Measurements from ENCODE around the gene PVALB. TPM values are rescaled to one million over a fixed set of nuclear protein-coding genes. Genes with fewer than 3 reads are reported as not detected.

PVALB gene
- total and polyA plus RNA-seq, 10 of the 15 experiments (the other 5 are each of a cell fraction or from before 2014, with no cell fraction given): not detected

DNA sequence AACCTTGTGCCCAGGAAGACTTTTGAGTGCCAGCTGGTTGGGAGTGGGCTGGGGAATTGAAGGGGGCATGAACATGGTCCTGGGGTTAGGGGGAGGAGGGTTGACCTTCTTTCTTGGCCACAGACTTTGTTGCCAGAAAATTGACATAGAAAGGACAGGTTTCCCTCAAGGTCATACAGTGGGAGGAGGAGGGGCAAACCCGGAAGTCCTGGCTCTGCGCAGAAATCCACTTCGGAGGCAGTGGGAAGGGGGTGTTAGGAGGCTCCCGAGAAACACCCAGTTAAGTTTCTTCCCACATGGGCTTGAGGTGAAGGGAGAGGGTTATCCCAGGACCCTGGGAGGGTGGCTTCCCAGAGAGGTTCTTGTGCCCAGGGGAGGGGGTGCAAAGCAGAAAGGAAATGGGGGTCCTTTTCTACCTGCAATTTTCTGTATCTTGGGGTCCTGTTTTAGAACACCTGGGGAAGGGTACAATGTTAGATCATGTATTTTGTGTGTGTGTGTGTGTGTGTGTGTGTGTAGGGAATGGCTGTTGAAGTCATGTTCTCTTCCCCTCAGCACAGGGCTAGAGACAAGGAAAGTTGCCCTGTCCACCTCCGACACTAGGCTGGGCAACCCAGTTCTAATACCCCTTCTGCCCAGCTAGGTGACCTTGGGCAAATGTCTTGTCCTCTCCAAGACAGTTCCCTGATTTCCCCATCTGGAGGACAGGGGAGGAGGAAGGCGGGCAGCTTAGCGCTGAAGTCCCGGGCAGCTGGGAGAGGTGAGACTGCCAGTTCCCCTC lies 1.1 kb downstream of the PVALB start:
- H3K36me3 ChIP-seq (ENCODE audit: control insufficient read depth in 2 of 2, insufficient read depth in 2 of 2, low read length in 1 of 2): no peaks in the 10 kb centered on the region
- H3K27ac ChIP-seq (ENCODE audit: control insufficient read depth, insufficient read depth): no peak overlapping the region
- no peaks in the 10 kb centered on the region for H3K4me1 ChIP-seq (ENCODE audit: control insufficient read depth, insufficient read depth, low read length)
- no peak for ATAC-seq
- H3K9me3 ChIP-seq (replicated peaks; ENCODE audit: control insufficient read depth, insufficient read depth, low read length): no peaks in the 10 kb centered on the region
- no peak overlapping the region for H3K4me3 ChIP-seq
- ChIA-PET POLR2A (no interaction called here), CTCF (no interaction called here), RAD21 (ENCODE audit: unreplicated experiment) (no interaction called here), SMC1A (ENCODE audit: uncharacterized antibody, unreplicated experiment) (no interaction called here)
- H2AFZ ChIP-seq (ENCODE audit: control insufficient read depth, low read depth, low read length): no peak overlapping the region
- no TSS peak for BruUV-seq (replicated peaks)
- no peak for FAIRE-seq
- intact Hi-C loops (cut with micrococcal nuclease; ENCODE audit: unreplicated experiment): no loop called here
- H4K20me1 ChIP-seq (ENCODE audit: control insufficient read depth, insufficient read depth): no peaks in the 10 kb centered on the region
- no peak for DNase-seq (ENCODE audit: low read depth, low spot score)
- H3K79me2 ChIP-seq (ENCODE audit: control insufficient read depth, insufficient read depth, low read length): no peaks in the 10 kb centered on the region
- H3K4me2 ChIP-seq (ENCODE audit: control insufficient read depth, insufficient read depth): no peak overlapping the region
- H3K27me3 ChIP-seq (replicated peaks in 1 of 2; ENCODE audit: control insufficient read depth in 2 of 2, insufficient read depth in 2 of 2, low read length in 1 of 2): peaks cover 19 to 23% of the 10 kb centered on the region in 2 experiments
- in situ Hi-C loops (cut with MboI): no loop called here
- no peak overlapping the region for H3K9ac ChIP-seq (ENCODE audit: control insufficient read depth, insufficient read depth, low read length)
- WGBS (ENCODE audit: insufficient coverage, insufficient replicate concordance, low lambda C conversion rate, missing lambda C conversion rate): 34% methylated on average over 8 of the region's 8 CpGs
- TF ChIP-seq, protein P1, sequence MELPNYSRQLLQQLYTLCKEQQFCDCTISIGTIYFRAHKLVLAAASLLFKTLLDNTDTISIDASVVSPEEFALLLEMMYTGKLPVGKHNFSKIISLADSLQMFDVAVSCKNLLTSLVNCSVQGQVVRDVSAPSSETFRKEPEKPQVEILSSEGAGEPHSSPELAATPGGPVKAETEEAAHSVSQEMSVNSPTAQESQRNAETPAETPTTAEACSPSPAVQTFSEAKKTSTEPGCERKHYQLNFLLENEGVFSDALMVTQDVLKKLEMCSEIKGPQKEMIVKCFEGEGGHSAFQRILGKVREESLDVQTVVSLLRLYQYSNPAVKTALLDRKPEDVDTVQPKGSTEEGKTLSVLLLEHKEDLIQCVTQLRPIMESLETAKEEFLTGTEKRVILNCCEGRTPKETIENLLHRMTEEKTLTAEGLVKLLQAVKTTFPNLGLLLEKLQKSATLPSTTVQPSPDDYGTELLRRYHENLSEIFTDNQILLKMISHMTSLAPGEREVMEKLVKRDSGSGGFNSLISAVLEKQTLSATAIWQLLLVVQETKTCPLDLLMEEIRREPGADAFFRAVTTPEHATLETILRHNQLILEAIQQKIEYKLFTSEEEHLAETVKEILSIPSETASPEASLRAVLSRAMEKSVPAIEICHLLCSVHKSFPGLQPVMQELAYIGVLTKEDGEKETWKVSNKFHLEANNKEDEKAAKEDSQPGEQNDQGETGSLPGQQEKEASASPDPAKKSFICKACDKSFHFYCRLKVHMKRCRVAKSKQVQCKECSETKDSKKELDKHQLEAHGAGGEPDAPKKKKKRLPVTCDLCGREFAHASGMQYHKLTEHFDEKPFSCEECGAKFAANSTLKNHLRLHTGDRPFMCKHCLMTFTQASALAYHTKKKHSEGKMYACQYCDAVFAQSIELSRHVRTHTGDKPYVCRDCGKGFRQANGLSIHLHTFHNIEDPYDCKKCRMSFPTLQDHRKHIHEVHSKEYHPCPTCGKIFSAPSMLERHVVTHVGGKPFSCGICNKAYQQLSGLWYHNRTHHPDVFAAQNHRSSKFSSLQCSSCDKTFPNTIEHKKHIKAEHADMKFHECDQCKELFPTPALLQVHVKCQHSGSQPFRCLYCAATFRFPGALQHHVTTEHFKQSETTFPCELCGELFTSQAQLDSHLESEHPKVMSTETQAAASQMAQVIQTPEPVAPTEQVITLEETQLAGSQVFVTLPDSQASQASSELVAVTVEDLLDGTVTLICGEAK (IDR thresholded peaks at IDR 0.05; ENCODE audit: borderline replicate concordance): no peak
- no peak for TF ChIP-seq ZNF622 (IDR thresholded peaks at IDR 0.05)
- TF ChIP-seq, protein P2, sequence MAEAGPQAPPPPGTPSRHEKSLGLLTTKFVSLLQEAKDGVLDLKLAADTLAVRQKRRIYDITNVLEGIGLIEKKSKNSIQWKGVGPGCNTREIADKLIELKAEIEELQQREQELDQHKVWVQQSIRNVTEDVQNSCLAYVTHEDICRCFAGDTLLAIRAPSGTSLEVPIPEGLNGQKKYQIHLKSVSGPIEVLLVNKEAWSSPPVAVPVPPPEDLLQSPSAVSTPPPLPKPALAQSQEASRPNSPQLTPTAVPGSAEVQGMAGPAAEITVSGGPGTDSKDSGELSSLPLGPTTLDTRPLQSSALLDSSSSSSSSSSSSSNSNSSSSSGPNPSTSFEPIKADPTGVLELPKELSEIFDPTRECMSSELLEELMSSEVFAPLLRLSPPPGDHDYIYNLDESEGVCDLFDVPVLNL (IDR thresholded peaks at IDR 0.05; ENCODE audit: low read depth, low read length): no peak
- no peak for TF ChIP-seq IRF4 (IDR thresholded peaks at IDR 0.05; ENCODE audit: low read depth, low read length)
- no peak for TF ChIP-seq RBBP5 (conservative IDR thresholded peaks at IDR 0.05)
- no peak for TF ChIP-seq CHD1 (IDR thresholded peaks at IDR 0.05; ENCODE audit: low read depth, low read length)
- no peak for TF ChIP-seq ZNF384 (IDR thresholded peaks at IDR 0.05; ENCODE audit: borderline replicate concordance, low read depth, low read length)
- no peak for TF ChIP-seq SP1 (IDR thresholded peaks at IDR 0.05; ENCODE audit: low read depth, low read length)
- TF ChIP-seq MTA3 (IDR thresholded peaks at IDR 0.05; ENCODE audit: borderline replicate concordance, low read length): no peak
- TF ChIP-seq BRCA1 (IDR thresholded peaks at IDR 0.05; ENCODE audit: low read depth, low read length): no peak
- no peak for TF ChIP-seq ESRRA (IDR thresholded peaks at IDR 0.05; ENCODE audit: low read length)
- TF ChIP-seq NFIC (IDR thresholded peaks at IDR 0.05; ENCODE audit: low read depth, low read length): no peak
- no peak for TF ChIP-seq RELA (IDR thresholded peaks at IDR 0.05; ENCODE audit: borderline replicate concordance, partially characterized antibody)
- TF ChIP-seq, protein P3, sequence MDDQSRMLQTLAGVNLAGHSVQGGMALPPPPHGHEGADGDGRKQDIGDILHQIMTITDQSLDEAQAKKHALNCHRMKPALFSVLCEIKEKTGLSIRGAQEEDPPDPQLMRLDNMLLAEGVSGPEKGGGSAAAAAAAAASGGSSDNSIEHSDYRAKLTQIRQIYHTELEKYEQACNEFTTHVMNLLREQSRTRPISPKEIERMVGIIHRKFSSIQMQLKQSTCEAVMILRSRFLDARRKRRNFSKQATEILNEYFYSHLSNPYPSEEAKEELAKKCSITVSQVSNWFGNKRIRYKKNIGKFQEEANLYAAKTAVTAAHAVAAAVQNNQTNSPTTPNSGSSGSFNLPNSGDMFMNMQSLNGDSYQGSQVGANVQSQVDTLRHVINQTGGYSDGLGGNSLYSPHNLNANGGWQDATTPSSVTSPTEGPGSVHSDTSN (IDR thresholded peaks at IDR 0.05; ENCODE audit: insufficient replicate concordance, low read depth, low read length): no peak

All from GM12878 (cell line).